HCT116 (cell line): ENCODE data around the gene POMGNT1. TPM values are rescaled to one million over a fixed set of nuclear protein-coding genes. Genes with fewer than 3 reads are reported as not detected.

ENCODE experiments used
- ATAC-seq: fragments of 200-7000 bp; cut with Tn5 transposase; 2 replicates; pipeline ENCODE4 v1.9.1; 2020; ENCODE audit warnings: mild to moderate bottlenecking, moderate library complexity
- BruUV-seq: library from RNA; stranded (reverse); fragments of 400-500 nt; replicated peaks from 2 replicates; lab custom pipeline; 2021; lab: Mats Ljungman, UMichigan
- CTCF ChIA-PET: fragments of 300-600 bp; sonication (Branson Sonifier 250); formaldehyde crosslinking; loops from one replicate; lab custom pipeline; 2021; ENCODE audit warnings: antibody characterized with exemption; lab: Charles Lee
- POLR2A ChIA-PET: fragments of 300-600, 350-600 bp; sonication (Branson Sonifier 250); formaldehyde crosslinking; loops from one replicate; lab custom pipeline; 2021; ENCODE audit warnings: antibody characterized with exemption; lab: Charles Lee
- RAD21 ChIA-PET, 2 experiments: fragments of 300-600 bp; sonication (Branson Sonifier 250); formaldehyde crosslinking; loops; one replicate each; lab custom pipeline; 2023; ENCODE audit warnings: low total read pairs in 2 of 2; ENCODE audit not compliant: uncharacterized antibody in 2 of 2, unreplicated experiment in 2 of 2, low non-redundant PET in 1 of 2; lab: Charles Lee
- DNase-seq: peaks from one replicate; pipeline ENCODE4 v3.0.0-alpha.2; 2010; ENCODE audit warnings: low read depth, low spot score
- H2AFZ ChIP-seq: fragments of 200-600 bp; shearing (Covaris generic), sonication (generic); 2 replicates; pipeline ENCODE4 v1.6.1; 2017; ENCODE audit warnings: low read depth, mixed run types, mixed read lengths, antibody characterized with exemption, low read length; ENCODE audit not compliant: poor library complexity, severe bottlenecking
- H3K27ac ChIP-seq: 2 replicates; pipeline ENCODE4 v1.5.1; 2012; ENCODE audit warnings: low read depth, low read length
- H3K27me3 ChIP-seq: fragments of 200-600 bp; sonication (generic); 2 replicates; pipeline ENCODE4 v1.6.1; 2016; ENCODE audit warnings: mixed run types, low read length, mixed read lengths; ENCODE audit not compliant: insufficient read depth
- H3K36me3 ChIP-seq, 2 experiments: fragments of 200-500 bp in 1 of 2; fragments of 200-600 bp in 1 of 2; sonication (Bioruptor generic) in 1 of 2; sonication (generic) in 1 of 2; 2 replicates each; pipeline versions ENCODE4 v1.5.1 to v1.6.1; 2014 to 2016; ENCODE audit warnings: low read length in 2 of 2, inconsistent platforms in 1 of 2, mixed read lengths in 1 of 2, mixed run types in 1 of 2; ENCODE audit not compliant: insufficient read depth in 2 of 2, control insufficient read depth in 1 of 2
- H3K4me1 ChIP-seq, 2 experiments: fragments of 200-600 bp in 1 of 2; sonication (generic) in 1 of 2; 2 replicates each; pipeline versions ENCODE4 v1.5.1 to v1.6.1; 2012 to 2017; ENCODE audit warnings: low read length in 2 of 2, inconsistent platforms in 1 of 2, mild to moderate bottlenecking in 1 of 2, mixed read lengths in 1 of 2, mixed run types in 1 of 2, moderate library complexity in 1 of 2; ENCODE audit not compliant: insufficient read depth in 2 of 2, control insufficient read depth in 1 of 2
- H3K4me2 ChIP-seq: fragments of 200-600 bp; sonication (generic); 2 replicates; pipeline ENCODE4 v1.6.1; 2017; ENCODE audit warnings: mixed run types, low read length, mixed read lengths
- H3K4me3 ChIP-seq, 2 experiments: fragments of 200-600 bp in 1 of 2; sonication (generic) in 1 of 2; replicated peaks in 1 of 2; 2 replicates each; pipeline ENCODE4 v1.5.1; 2011 to 2016; ENCODE audit warnings: low read length in 2 of 2, control low read depth in 1 of 2, low read depth in 1 of 2, mild to moderate bottlenecking in 1 of 2, mixed read lengths in 1 of 2, mixed run types in 1 of 2
- H3K79me2 ChIP-seq: fragments of 200-600 bp; sonication (generic); 2 replicates; pipeline ENCODE4 v1.6.1; 2017; ENCODE audit warnings: mild to moderate bottlenecking, mixed run types, low read length, moderate library complexity, mixed read lengths; ENCODE audit not compliant: insufficient read depth
- H3K9ac ChIP-seq: fragments of 200-600 bp; sonication (generic); 2 replicates; pipeline ENCODE4 v1.6.1; 2016; ENCODE audit warnings: low read length, mixed read lengths
- H3K9me2 ChIP-seq: fragments of 200-600 bp; sonication (generic), shearing (Covaris generic); 2 replicates; pipeline ENCODE4 v1.6.1; 2017; ENCODE audit warnings: mixed run types, mild to moderate bottlenecking, moderate library complexity; ENCODE audit not compliant: insufficient read depth
- H3K9me3 ChIP-seq, 2 experiments: fragments of 200-500 bp in 1 of 2; fragments of 200-600 bp in 1 of 2; sonication (Bioruptor generic) in 1 of 2; sonication (generic) in 1 of 2; 2 replicates each; pipeline ENCODE4 v1.6.1; 2014 to 2017; ENCODE audit warnings: low read length in 2 of 2, mixed read lengths in 2 of 2, inconsistent platforms in 1 of 2, low read depth in 1 of 2, mild to moderate bottlenecking in 1 of 2, mixed run types in 1 of 2, moderate library complexity in 1 of 2; ENCODE audit not compliant: control insufficient read depth in 1 of 2, insufficient read depth in 1 of 2
- H4K20me1 ChIP-seq: fragments of 200-600 bp; sonication (generic), shearing (Covaris generic); 2 replicates; pipeline ENCODE4 v1.6.1; 2017; ENCODE audit warnings: mixed run types, mild to moderate bottlenecking, moderate library complexity; ENCODE audit not compliant: insufficient read depth
- CEBPB ChIP-seq: IDR thresholded peaks from 2 replicates; pipeline ENCODE4 v1.6.1; 2012; ENCODE audit warnings: low read depth
- CTCF ChIP-seq, 3 experiments: fragments of 200-600 bp in 1 of 3; sonication (generic) in 1 of 3; IDR thresholded peaks in 2 of 3; conservative IDR thresholded peaks in 1 of 3; 2 replicates each; pipeline ENCODE4 v1.5.1; 2012 to 2017; ENCODE audit warnings: low read depth in 2 of 3, low read length in 2 of 3, antibody characterized with exemption in 1 of 3, borderline replicate concordance in 1 of 3, control low read depth in 1 of 3, mild to moderate bottlenecking in 1 of 3, mixed read lengths in 1 of 3, mixed run types in 1 of 3, moderate library complexity in 1 of 3; ENCODE audit not compliant: insufficient read depth in 1 of 3
- EGR1 ChIP-seq: IDR thresholded peaks from 2 replicates; pipeline ENCODE4 v1.6.1; 2012; ENCODE audit warnings: low read depth
- ELF1 ChIP-seq: IDR thresholded peaks from 2 replicates; pipeline ENCODE4 v1.6.1; 2012; ENCODE audit warnings: low read depth, borderline replicate concordance
- EZH2 ChIP-seq: fragments of 200-600 bp; sonication (generic); IDR thresholded peaks from 2 replicates; pipeline ENCODE4 v1.6.1; 2017; ENCODE audit warnings: antibody characterized with exemption, mixed run types
- EZH2phosphoT487 ChIP-seq: fragments of 200-600 bp; IDR thresholded peaks from 2 replicates; pipeline ENCODE4 v1.6.1; 2018; ENCODE audit warnings: antibody characterized with exemption, borderline replicate concordance
- FOSL1 ChIP-seq: IDR thresholded peaks from 2 replicates; pipeline ENCODE4 v1.6.1; 2012; ENCODE audit warnings: low read depth
- MAX ChIP-seq: IDR thresholded peaks from 2 replicates; pipeline ENCODE4 v1.6.1; 2012
- POLR2A ChIP-seq: IDR thresholded peaks from 2 replicates; pipeline ENCODE4 v1.7.0; 2011; ENCODE audit warnings: borderline replicate concordance; ENCODE audit not compliant: insufficient read depth, insufficient read length; ENCODE audit errors: extremely low read depth
- POLR2AphosphoS5 ChIP-seq: IDR thresholded peaks from 2 replicates; pipeline ENCODE4 v1.6.1; 2011; ENCODE audit warnings: mild to moderate bottlenecking, low read depth, low read length, moderate library complexity
- REST ChIP-seq: IDR thresholded peaks from 2 replicates; pipeline ENCODE4 v1.6.1; 2012; ENCODE audit warnings: low read depth
- SIN3A ChIP-seq: IDR thresholded peaks from 2 replicates; pipeline ENCODE4 v1.6.1; 2012; ENCODE audit warnings: low read depth
- SP1 ChIP-seq: IDR thresholded peaks from 2 replicates; pipeline ENCODE4 v1.6.1; 2012; ENCODE audit warnings: low read depth
- SRF ChIP-seq: IDR thresholded peaks from 2 replicates; pipeline ENCODE4 v1.6.1; 2012; ENCODE audit warnings: low read depth
- TCF7L2 ChIP-seq: IDR thresholded peaks from 2 replicates; pipeline ENCODE4 v1.7.0; 2011; ENCODE audit warnings: borderline replicate concordance, inconsistent platforms; ENCODE audit not compliant: insufficient read depth, insufficient read length; ENCODE audit errors: extremely low read depth
- YY1 ChIP-seq: IDR thresholded peaks from 2 replicates; pipeline ENCODE4 v1.6.1; 2011; ENCODE audit warnings: low read length, low read depth, moderate library complexity, mild to moderate bottlenecking; ENCODE audit not compliant: insufficient replicate concordance; ENCODE audit errors: extremely low read depth
- ZBTB33 ChIP-seq: IDR thresholded peaks from 2 replicates; pipeline ENCODE4 v1.6.1; 2011; ENCODE audit warnings: mild to moderate bottlenecking, low read length, moderate library complexity; ENCODE audit not compliant: insufficient replicate concordance; ENCODE audit errors: extremely low read depth
- ZFX ChIP-seq: fragments of 450-650 bp; IDR thresholded peaks from 2 replicates; pipeline ENCODE4 v1.6.1; 2017
- ZNF274 ChIP-seq: fragments of 200-500 bp; sonication (Bioruptor generic); IDR thresholded peaks from 2 replicates; pipeline ENCODE4 v1.6.1; 2014; ENCODE audit warnings: mild to moderate bottlenecking, low read depth, low read length, inconsistent platforms
- intact Hi-C: fragments of 100-400 bp; cut with micrococcal nuclease; formaldehyde crosslinking; loops from 2 replicates; pipeline ENCODE4 v1.10.0; 2022
- total RNA-seq: library from RNA; stranded (reverse); gene quantifications from one replicate; pipeline ENCODE4 v1.2.1, GENCODE V29; 2021; ENCODE audit not compliant: unreplicated experiment
- TF ChIP-seq, protein P1 (sequence below): IDR thresholded peaks from 2 replicates; pipeline ENCODE4 v1.6.1; 2012

Gene POMGNT1
- total RNA-seq, 1 experiment from 2014 or later = 97.7 TPM

- no TSS peak for BruUV-seq
- H3K9me2 ChIP-seq = no peaks in the 10 kb centered on the region
- ATAC-seq = no peak
- no peak overlapping the region for H3K4me2 ChIP-seq
- H2AFZ ChIP-seq = no peak overlapping the region
- H3K9ac ChIP-seq = no peak overlapping the region
- ChIA-PET POLR2A (no interaction called here), RAD21 (no interaction called here), CTCF (no interaction called here)
- no peaks in the 10 kb centered on the region for H3K9me3 ChIP-seq
- H3K36me3 ChIP-seq = no peaks in the 10 kb centered on the region
- no peaks in the 10 kb centered on the region for H3K27me3 ChIP-seq
- intact Hi-C loops = loop anchor here (5.0 kb wide), 1 partner anchor 673 kb away; the partner anchor contains the start of genes CCDC163 and MMACHC
- H3K27ac ChIP-seq = no peak overlapping the region
- H3K4me1 ChIP-seq = peaks cover 48 to 55% of the 10 kb centered on the region in 2 experiments
- H3K79me2 ChIP-seq = no peaks in the 10 kb centered on the region
- no peak for DNase-seq
- H3K4me3 ChIP-seq = no peak overlapping the region
- TF ChIP-seq TCF7L2 (no peak), SIN3A (no peak), REST (no peak), ZFX (no peak), YY1 (no peak), CEBPB (no peak), ZBTB33 (no peak), ZNF274 (no peak), EZH2 (no peak), FOSL1 (no peak), POLR2A (no peak), EGR1 (no peak), POLR2AphosphoS5 (no peak), ELF1 (no peak), SRF (no peak), CTCF (IDR thresholded peaks at IDR 0.05 in 2 of 3, conservative IDR thresholded peaks at IDR 0.05 in 1 of 3; ENCODE audit: borderline replicate concordance in 1 of 3, insufficient read depth in 1 of 3, low read depth in 2 of 3, low read length in 2 of 3) (no peak), EZH2phosphoT487 (no peak), SP1 (no peak), MAX (no peak)
- TF ChIP-seq, protein P1, sequence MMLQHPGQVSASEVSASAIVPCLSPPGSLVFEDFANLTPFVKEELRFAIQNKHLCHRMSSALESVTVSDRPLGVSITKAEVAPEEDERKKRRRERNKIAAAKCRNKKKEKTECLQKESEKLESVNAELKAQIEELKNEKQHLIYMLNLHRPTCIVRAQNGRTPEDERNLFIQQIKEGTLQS = no peak
- no peaks in the 10 kb centered on the region for H4K20me1 ChIP-seq
Observed at GRCh38 chr1:46175243-46175642, 23.0 kb downstream of the POMGNT1 start.
